ENCODE measurements around the gene PBX2. TPM values are rescaled to one million over a fixed set of nuclear protein-coding genes. Genes with fewer than 3 reads are reported as not detected.

Gene PBX2
- total RNA-seq, 2 experiments from 2014 or later: 69.4 to 73.1 TPM

DNA sequence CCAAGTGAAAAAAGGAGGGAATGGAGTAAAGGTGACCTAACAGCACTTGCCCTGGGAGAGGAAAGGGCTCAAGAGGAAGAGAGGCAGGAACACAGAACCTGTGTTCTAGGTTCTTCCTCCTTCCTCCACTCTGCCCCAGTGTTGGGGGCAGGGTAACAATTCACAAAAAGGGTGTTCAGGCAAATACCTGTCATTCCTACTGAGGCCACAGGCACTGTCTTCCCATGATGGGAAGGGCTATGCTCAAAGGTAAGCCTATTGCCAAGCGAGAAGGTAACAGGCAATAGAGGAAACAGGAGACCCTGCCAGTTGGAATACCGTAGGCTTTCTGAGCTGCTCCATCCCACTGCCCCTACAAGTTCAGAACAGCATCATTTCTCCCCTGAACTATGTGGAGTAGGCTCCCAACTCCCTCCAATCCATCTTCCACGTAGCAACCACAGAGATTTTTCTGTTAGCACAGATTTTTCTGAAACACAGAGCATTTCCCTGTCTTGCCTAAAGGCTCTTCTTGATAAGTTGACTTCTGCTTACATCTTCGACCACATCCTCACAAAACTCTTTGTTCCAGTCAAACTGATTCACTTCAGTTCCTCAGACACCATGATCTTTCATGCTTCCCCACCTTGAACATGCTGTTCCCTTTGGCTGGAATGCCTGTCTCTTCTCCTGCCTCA, 16.8 kb downstream of the PBX2 start:
- Mint-ChIP-seq H3K27ac (no peak overlapping the region), H3K4me3 (no peak overlapping the region), H3K9me3 (no peaks in the 10 kb centered on the region), H3K36me3 (ENCODE audit: low read depth) (peaks cover 28% of the 10 kb centered on the region), H3K4me1 (peaks cover 44% of the 10 kb centered on the region), H3K27me3 (no peaks in the 10 kb centered on the region)
- ChIA-PET CTCF (no interaction called here), POLR2A (no interaction called here)
- no peak for DNase-seq

DNA sequence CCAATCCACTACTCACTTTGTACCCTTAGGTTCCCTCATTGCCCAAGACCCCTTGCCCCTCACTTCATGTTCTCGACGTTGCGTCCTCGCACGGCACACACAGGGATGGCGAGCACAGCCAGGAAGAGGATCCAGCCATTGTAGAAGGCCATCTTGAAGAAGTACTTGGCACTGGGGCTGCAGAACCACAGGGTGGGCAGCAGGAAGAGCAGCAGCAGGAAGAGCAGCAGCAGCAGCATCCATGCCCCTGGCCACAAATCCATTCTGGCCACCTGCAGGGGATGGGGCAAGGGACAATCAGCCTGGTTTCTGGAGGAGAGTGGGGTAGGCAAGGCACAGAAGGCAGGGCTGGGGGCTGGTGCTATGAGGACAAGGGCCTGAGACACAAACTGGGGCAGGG, 18.8 kb downstream of the PBX2 start:
- no peaks in the 10 kb centered on the region for H3K27me3 Mint-ChIP-seq
- H3K4me3 Mint-ChIP-seq: no peak overlapping the region
- POLR2A ChIA-PET: interaction anchor here (1.0 kb wide), 1 partner anchor 19 kb away, joined by 3 read pairs; the partner anchor contains the start of gene PBX2
- CTCF ChIA-PET: no interaction called here
- H3K36me3 Mint-ChIP-seq (ENCODE audit: low read depth): peaks cover 35% of the 10 kb centered on the region
- no peak for DNase-seq
- no peaks in the 10 kb centered on the region for H3K9me3 Mint-ChIP-seq
- H3K27ac Mint-ChIP-seq: no peak overlapping the region
- peaks cover 29% of the 10 kb centered on the region for H3K4me1 Mint-ChIP-seq

DNA sequence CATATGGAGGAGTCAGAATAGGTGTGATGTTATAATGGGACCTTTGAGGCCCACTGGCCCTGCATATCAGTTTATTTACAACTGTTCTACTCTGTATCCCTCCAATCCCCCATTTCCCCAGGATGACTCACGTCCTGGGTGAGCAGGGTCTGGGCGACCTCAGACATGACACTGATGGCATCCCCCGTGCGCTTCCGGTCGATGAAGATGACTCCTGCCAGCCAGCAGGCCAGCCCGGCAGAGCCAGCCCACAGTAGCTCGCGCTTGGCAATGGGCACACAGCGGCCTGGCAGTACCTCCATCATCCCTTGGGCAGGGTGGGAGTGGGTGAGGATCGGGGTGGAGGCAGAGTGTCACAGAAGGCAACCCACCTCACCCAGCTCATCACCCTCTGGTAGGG, 19.7 kb downstream of the PBX2 start:
- Mint-ChIP-seq H3K4me3 (no peak overlapping the region), H3K36me3 (ENCODE audit: low read depth) (peaks cover 35% of the 10 kb centered on the region), H3K9me3 (no peaks in the 10 kb centered on the region), H3K4me1 (peaks cover 26% of the 10 kb centered on the region), H3K27ac (no peak overlapping the region), H3K27me3 (no peaks in the 10 kb centered on the region)
- DNase-seq: no peak
- POLR2A ChIA-PET: interaction anchor here (1.0 kb wide), 1 partner anchor 20 kb away, joined by 3 read pairs; the partner anchor contains the start of gene PBX2
- CTCF ChIA-PET: no interaction called here

DNA sequence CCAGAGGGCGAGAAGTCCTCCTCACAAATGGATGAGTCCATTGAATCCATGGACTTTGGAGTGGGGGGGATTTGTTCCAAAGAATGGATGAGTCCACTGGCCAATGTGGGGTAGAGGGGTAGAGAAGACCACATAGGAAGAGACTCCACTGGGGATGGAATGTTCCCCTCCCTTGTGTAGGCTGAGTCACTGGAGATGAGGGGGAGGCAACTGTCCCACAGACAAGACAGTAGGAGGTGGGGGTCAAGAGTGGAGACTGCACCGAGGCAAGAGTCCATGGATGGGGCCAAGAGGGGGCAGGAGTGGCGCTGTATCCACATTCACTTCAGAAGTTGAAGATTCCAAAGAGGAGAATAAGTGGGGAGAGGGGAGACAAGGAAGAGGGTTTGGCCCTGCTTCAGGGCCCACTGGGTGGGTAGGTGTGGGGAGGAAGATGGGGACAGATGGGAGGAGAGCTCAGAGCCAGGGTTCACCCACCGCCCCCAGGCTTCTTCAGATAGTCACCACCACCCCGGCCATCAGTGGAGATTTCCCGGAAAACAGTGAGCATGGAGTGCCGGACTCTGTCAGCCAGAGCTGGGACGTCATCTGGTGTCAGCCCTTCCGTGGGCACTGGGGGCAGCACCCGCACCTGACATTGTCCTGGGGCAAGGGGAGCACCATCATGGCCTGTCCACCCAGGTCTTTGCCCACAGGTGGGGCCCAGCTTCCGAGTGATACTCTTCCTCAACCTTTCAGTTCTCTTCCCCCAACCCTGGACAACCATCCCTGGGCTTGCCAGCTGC, 21.0 kb downstream of the PBX2 start:
- H3K9me3 Mint-ChIP-seq: no peaks in the 10 kb centered on the region
- peaks cover 35% of the 10 kb centered on the region for H3K36me3 Mint-ChIP-seq (ENCODE audit: low read depth)
- ChIA-PET CTCF (no interaction called here), POLR2A (no interaction called here)
- peaks cover 16% of the 10 kb centered on the region for H3K4me1 Mint-ChIP-seq
- no peak overlapping the region for H3K4me3 Mint-ChIP-seq
- no peak overlapping the region for H3K27ac Mint-ChIP-seq
- no peak for DNase-seq
- no peaks in the 10 kb centered on the region for H3K27me3 Mint-ChIP-seq

DNA sequence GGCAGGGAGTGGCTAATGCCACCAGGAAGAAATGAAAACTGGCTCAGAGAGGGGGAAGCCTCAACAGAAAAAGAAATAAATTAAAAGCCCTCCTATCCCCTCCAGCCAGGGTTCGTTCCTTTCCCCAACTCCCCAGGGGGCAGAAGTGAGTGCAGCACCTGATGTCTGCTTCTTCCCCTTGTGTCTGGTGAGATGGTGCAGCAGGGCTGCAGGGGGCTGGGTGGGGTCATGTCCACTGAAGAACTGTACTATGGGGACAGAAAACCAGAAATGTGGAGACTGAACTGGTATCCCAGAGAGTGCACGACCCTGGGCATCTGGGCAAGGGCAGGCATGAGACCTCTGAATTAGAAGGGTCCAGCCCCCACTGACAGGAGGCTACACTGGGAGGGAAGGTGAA, 21.7 kb downstream of the PBX2 start:
- ChIA-PET CTCF (no interaction called here), POLR2A (no interaction called here)
- no peak overlapping the region for H3K4me3 Mint-ChIP-seq
- no peak for DNase-seq
- H3K4me1 Mint-ChIP-seq: peaks cover 10% of the 10 kb centered on the region
- no peaks in the 10 kb centered on the region for H3K9me3 Mint-ChIP-seq
- H3K27ac Mint-ChIP-seq: no peak overlapping the region
- no peaks in the 10 kb centered on the region for H3K27me3 Mint-ChIP-seq
- H3K36me3 Mint-ChIP-seq (ENCODE audit: low read depth): peaks cover 35% of the 10 kb centered on the region

DNA sequence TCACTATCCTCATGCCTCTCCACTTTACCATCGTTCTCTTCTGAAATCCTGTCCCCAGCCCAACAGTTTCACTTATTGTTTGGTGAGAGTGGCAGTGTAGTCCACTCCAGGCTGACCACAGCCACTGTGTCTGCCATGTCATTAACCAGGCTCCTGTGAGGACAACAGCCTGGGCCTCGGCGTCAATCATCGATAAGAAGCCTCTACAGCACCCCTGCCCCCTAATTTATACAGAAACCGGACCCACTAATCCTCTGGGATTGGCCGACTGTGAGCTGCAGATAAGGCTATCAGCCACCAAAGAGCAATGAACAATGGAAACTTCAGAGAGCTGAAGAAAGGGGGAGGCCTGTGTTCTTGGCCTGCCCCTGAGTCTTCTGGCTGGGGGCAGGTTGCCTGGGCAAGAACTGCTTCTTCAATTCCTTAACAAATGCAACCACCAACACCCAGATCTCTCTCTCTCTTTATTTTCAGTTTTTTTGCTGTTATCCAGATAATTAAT, 22.2 kb downstream of the PBX2 start:
- Mint-ChIP-seq H3K27ac (no peak overlapping the region), H3K27me3 (no peaks in the 10 kb centered on the region), H3K36me3 (ENCODE audit: low read depth) (peaks cover 35% of the 10 kb centered on the region), H3K4me3 (no peak overlapping the region), H3K4me1 (peaks cover 5% of the 10 kb centered on the region), H3K9me3 (no peaks in the 10 kb centered on the region)
- no peak for DNase-seq
- ChIA-PET POLR2A (no interaction called here), CTCF (interaction anchor here (0.5 kb wide), 1 partner anchor 87 kb away, joined by 3 read pairs; no protein-coding TSS in a partner anchor)

DNA sequence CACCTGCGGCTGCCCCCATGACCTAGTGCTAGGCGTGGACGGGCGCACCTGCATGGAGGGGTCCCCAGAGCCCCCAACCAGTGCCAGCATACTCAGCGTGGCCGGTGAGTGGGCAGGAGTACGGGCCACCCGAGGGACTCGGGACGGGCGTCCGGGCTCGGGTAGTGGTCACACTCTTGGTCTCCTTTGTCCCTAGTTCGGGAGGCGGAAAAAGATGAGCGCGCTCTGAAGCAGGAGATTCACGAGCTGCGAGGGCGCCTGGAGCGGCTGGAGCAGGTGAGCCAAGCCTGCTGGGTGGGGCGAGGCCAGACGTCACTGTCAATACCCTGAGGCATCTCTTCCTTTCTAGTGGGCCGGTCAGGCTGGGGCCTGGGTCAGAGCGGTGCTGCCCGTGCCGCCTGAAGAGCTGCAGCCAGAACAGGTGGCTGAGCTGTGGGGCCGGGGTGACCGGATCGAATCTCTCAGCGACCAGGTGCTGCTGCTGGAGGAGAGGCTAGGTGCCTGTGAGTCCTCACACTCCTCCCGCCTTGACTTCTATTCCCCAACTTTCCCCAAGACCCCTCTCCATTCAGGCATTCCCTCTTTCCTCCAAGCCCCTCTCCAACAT, 22.7 kb downstream of the PBX2 start:
- Mint-ChIP-seq H3K4me3 (no peak overlapping the region), H3K27ac (no peak overlapping the region), H3K4me1 (peaks cover 2% of the 10 kb centered on the region), H3K27me3 (no peaks in the 10 kb centered on the region), H3K36me3 (ENCODE audit: low read depth) (peaks cover 35% of the 10 kb centered on the region), H3K9me3 (no peaks in the 10 kb centered on the region)
- ChIA-PET CTCF (interaction anchor here (0.5 kb wide), 1 partner anchor 88 kb away, joined by 3 read pairs; no protein-coding TSS in a partner anchor), POLR2A (no interaction called here)
- DNase-seq: no peak

DNA sequence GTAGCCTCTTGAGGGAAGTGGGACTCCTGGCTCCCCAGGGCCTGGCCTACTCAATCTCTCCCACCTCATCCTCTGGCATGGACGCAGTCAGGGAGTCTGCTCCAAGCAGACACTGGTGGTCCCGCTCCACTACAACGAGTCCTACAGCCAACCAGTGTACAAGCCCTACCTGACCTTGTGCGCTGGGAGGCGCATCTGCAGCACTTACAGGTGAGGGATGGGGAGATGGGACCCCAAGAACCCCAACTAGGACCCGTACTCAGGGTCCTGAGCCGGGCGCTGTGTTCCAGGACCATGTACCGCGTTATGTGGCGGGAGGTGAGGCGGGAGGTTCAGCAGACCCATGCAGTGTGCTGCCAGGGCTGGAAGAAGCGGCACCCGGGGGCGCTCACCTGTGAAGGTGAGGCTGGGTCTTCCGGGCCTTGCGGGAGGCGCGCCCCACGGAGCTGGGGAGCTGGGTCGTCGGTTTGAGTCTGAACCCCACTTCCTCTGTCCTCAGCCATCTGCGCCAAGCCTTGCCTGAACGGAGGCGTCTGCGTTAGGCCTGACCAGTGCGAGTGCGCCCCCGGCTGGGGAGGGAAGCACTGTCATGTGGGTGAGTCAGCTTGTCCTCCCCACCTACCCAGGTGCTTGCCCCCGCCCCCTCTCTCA, 23.5 kb downstream of the PBX2 start:
- no peaks in the 10 kb centered on the region for H3K27me3 Mint-ChIP-seq
- ChIA-PET POLR2A (no interaction called here), CTCF (no interaction called here)
- peaks cover 2% of the 10 kb centered on the region for H3K4me1 Mint-ChIP-seq
- H3K9me3 Mint-ChIP-seq: no peaks in the 10 kb centered on the region
- no peak overlapping the region for H3K27ac Mint-ChIP-seq
- no peak for DNase-seq
- H3K4me3 Mint-ChIP-seq: no peak overlapping the region
- peaks cover 35% of the 10 kb centered on the region for H3K36me3 Mint-ChIP-seq (ENCODE audit: low read depth)

DNA sequence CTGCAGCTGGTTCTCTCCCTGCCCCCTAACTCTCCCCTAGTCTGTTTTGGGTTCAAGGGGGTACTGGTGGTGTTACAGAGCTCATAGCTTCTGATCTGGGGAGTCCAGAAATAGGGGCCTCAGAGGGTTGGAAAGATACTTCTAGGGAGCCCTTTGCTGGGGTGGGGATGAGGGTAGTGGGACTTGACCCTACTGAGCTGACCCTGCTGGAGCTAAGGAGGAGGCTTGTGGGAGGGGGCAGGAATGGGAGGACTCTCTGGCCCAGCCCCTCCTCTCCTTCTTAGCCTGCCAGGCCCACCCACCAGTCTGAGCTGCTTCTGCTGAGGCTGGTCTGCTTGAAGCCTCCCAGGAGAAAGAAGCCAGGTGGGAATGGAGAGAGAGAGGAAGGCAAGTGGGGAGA, 25.7 kb downstream of the PBX2 start, which contains the start of gene EGFL8:
Gene EGFL8 (plus strand): TSS at position 301 of the 400 bp plus-strand sequence. CDS start 1,571 bp downstream, outside the sequence.
- Mint-ChIP-seq H3K27ac (no peak within 1 kb of the TSS), H3K36me3 (ENCODE audit: low read depth) (peaks cover 16% of the 10 kb centered on the region), H3K27me3 (no peaks in the 10 kb centered on the region), H3K4me1 (no peaks in the 10 kb centered on the region), H3K4me3 (no peak within 1 kb of the TSS), H3K9me3 (no peaks in the 10 kb centered on the region)
- POLR2A ChIA-PET: interaction anchor here (1.3 kb wide), 1 partner anchor 13 kb away, joined by 3 read pairs; no protein-coding TSS in a partner anchor
- no peak for DNase-seq
- CTCF ChIA-PET: no interaction called here

DNA sequence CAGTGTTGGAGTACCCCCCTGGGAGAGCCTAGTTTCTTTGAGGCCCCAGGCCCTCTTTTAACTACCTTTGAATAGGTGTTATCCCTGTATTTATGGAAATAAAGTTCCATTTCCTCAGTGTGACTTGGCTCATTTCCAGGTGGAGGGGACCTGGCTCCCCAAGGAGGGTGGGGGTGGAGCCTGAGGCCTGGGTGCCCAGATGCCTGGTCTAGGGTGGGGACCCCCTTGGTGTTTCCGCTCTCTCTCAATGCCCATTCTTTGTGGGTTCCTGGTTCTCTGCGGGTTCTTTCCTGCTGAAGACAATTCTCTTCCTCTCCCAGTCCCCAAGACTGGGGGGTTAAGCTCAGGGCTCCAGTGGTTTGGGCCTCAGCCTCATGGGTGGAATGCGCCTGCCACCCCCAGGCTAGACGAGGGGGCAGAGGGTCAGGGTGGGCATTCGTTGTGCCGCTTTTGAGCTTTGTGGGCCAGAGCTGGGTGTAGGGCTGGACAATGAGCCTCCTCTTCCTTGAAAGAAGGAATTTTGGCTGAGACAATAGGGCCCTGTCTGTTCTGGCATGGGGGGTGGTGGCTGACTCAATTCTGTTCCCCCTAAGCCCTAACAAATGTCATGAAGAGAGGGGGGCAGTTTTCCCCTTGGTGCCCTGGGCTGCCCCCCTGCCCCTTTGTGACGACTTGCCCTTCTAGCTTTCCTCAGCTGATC, 26.3 kb downstream of the PBX2 start:
- Mint-ChIP-seq H3K4me3 (no peak overlapping the region), H3K27ac (no peak overlapping the region), H3K4me1 (no peaks in the 10 kb centered on the region), H3K36me3 (ENCODE audit: low read depth) (peaks cover 13% of the 10 kb centered on the region), H3K9me3 (no peaks in the 10 kb centered on the region), H3K27me3 (no peaks in the 10 kb centered on the region)
- POLR2A ChIA-PET: no interaction called here
- CTCF ChIA-PET: no interaction called here
- no peak for DNase-seq

DNA sequence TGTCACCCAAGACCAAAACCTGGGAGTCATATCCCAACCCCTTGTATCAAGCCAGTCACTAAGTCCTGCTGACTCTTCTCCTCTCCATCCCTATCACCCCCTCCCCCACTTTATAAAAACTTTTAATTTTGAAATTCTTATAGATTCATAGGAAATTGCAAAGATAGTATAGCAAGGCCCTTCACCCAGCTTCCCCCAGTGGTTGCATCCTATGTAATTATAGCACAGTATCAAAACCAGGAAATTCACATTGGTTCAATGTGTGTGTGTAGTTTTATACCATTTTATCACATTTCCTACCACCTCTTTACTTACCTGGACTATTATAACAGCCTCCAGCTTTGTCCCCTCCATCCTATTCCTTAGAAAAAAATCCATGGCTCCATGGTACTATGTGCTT, 31.9 kb downstream of the PBX2 start:
- H3K27me3 Mint-ChIP-seq: peaks cover 7% of the 10 kb centered on the region

DNA sequence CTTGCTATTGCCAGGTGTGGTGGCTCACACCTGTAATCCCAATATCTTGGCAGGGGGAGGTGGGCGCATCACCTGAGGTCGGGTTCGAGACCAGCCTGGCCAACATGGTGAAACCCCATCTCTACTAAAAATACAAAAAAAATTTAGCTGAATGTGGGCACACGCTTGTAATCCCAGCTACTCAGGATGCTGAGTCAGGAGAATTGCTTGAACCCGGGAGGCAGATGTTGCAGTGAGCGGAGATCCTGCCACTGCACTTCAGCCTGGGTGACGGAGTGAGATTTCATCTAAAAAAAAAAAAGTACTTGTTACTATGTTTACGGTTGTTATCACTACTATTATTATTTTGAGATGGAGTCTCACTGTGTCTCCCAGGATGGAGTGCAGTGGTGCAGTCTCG, 33.1 kb downstream of the PBX2 start:
- POLR2A ChIA-PET: interaction anchor here (0.6 kb wide), 1 partner anchor 40 kb away, joined by 3 read pairs; no protein-coding TSS in a partner anchor
- Mint-ChIP-seq H3K4me1 (peaks cover 24% of the 10 kb centered on the region), H3K9me3 (no peaks in the 10 kb centered on the region), H3K36me3 (ENCODE audit: low read depth) (peaks cover 6% of the 10 kb centered on the region), H3K4me3 (no peak overlapping the region), H3K27ac (no peak overlapping the region), H3K27me3 (peaks cover 18% of the 10 kb centered on the region)
- CTCF ChIA-PET: interaction anchor here (1.6 kb wide), 1 partner anchor 38 kb away, joined by 3 read pairs; no protein-coding TSS in a partner anchor
- no peak for DNase-seq

More for the DNA sequence above, 31.9 kb downstream of the PBX2 start:
- ChIA-PET CTCF (interaction anchor here (1.0 to 1.6 kb wide), 2 partner anchors 39 to 70 kb away, joined by 3 read pairs; no protein-coding TSS in a partner anchor), POLR2A (no interaction called here)
- peaks cover 24% of the 10 kb centered on the region for H3K4me1 Mint-ChIP-seq
- peaks cover 6% of the 10 kb centered on the region for H3K36me3 Mint-ChIP-seq (ENCODE audit: low read depth)
- no peaks in the 10 kb centered on the region for H3K9me3 Mint-ChIP-seq
- H3K4me3 Mint-ChIP-seq: no peak overlapping the region
- DNase-seq: no peak
- no peak overlapping the region for H3K27ac Mint-ChIP-seq

Data from activated CD4-positive, alpha-beta memory T cell treated with anti-CD3 and anti-CD28 coated beads, Interleukin-2, amount 10 ng/mL, durations not matched to agents 7 days and 5 days (primary cell).